Activated naive CD8-positive, alpha-beta T cell treated with anti-CD3 and anti-CD28 coated beads, Interleukin-2, amount 50 U/mL, for 16 hours (primary cell): ENCODE data around the gene ZMYND8.
"Not testable (repeated sequence)": the region's sequence is repeated elsewhere in the genome, so short reads cannot be mapped to it uniquely, and the experiment has no call there.

ENCODE experiments used
- DNase-seq: peaks from one replicate; pipeline ENCODE4 v3.0.0-alpha.2; 2020; ENCODE audit warnings: low read depth, low spot score

The ZMYND8 gene

GRCh38 chr20:47356526-47357295 lies at the start of gene ZMYND8:
TSS of gene ZMYND8 (minus strand) at chr20:47356699. CDS start at chr20:47356670, 29 bp downstream.
- DNase-seq, result peak; percentile 83

- no peak for DNase-seq
Observed at GRCh38 chr20:47405775-47406325, 49.4 kb upstream of the ZMYND8 start.

GRCh38 chr20:47400685-47401084 lies 44.2 kb upstream of the ZMYND8 start:
- DNase-seq, result no peak

DNA sequence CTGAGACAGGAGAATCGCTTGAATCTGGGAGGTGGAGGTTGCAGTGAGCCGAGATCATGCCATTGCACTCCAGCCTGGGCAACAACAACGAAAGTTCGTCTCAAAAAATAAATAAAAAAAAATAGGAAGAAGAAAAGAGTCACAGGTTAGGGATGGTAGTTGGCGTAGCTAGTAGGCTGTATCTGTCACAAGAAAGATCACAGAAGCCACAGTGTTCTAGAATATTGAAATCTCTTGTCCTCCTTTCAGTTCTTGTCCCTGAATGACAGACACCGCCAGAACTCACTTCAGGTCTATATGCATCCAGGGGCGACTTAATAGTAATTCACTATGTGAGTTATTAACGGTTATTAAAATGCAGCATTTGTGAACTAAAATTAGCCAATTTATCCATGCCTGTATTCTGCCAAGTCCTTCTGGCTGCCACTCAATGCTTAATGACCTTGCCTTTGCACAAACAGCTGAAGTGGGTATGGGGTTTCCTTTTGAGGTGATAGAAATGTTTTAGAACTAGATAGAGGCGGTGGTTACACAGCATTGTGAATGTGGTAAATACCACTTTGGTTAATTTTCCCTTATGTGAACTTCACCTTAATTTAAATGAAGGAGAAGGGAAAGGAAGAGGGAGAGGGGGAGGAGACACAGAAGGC lies 41.3 kb upstream of the ZMYND8 start:
- DNase-seq, result no peak

DNA sequence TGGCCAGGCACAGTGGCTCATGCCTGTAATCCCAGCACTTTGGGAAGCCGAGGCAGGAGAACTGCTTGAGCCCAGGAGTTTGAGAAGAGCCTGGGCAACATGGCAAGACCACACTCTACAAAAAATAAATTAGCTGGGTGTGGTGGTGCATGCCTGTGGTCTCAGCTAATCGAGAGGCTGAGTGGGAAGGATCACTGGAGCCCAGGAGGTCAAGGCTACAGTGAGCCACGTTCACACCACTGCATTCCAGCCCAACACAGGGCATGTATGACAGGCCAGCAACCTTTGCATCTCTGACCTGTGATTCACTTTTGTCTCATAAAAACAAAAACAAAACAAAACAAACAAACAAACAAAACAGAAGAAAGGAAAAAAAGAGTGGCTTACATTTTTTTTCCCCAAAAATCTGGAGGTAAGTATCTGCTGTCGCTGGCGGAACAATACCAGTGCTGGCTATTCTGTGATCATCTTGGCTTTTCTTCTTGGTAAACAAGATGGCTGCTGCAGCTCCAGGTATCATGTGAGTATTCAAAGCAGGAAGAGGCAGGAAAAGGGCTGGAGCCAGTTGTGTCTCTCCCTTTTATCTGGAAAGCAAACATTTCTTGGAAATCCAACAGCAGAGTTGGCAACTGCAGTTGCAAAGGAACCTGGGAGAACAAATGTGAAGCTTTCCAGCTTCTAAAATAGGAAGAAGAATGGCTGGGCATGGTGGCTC lies 40.4 kb upstream of the ZMYND8 start:
- no peak for DNase-seq

DNA sequence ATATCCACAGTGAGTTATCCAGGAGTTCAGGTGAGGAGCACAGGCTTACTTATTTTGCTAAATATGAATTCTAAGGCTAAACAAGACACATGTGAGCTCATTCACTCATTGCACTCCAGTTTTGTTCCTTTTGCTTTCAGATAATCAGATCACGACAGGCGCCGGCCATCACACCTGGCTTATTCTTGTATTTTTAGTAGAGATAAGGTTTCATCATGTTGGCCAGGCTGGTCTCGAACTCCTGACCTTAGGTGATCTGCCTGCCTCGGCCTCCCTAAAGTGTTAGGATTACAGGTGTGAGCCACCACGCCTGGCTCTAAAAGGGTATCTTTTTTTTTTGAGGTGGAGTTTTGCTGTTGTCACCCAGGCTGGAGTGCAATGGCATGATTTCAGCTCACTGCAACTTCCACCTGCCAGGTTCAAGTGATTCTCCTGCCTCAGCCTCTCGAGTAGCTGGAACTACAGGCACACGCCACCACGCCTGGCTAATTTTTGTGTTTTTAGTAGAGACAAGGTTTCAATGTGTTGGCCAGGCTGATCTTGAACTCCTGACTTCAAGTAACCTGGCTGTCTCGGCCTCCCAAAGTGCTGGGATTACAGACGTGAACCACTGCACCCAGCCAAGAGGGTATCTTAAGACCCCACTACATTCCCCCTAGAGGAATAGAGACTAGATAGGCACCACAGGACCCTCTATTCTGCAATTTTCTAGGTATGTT lies 37.5 kb upstream of the ZMYND8 start:
- DNase-seq, result not testable (repeated sequence)

DNA sequence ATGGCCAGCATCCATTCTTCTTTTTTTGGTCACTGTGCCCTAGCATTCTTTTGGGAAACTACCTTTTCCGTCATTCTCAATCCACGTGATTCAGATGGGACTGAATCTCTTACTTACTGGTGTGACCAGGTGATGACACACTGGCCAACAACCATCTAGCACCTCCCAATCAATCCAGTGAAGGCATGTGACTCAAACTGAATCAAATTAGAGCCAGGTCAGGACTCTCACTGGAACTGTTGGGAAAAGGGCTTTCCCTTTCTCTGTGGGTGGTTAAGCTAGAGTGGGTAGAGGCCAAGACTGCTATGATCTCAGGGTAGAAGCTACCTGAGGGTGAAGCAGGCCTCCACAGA lies 36.2 kb upstream of the ZMYND8 start:
- no peak for DNase-seq

DNA sequence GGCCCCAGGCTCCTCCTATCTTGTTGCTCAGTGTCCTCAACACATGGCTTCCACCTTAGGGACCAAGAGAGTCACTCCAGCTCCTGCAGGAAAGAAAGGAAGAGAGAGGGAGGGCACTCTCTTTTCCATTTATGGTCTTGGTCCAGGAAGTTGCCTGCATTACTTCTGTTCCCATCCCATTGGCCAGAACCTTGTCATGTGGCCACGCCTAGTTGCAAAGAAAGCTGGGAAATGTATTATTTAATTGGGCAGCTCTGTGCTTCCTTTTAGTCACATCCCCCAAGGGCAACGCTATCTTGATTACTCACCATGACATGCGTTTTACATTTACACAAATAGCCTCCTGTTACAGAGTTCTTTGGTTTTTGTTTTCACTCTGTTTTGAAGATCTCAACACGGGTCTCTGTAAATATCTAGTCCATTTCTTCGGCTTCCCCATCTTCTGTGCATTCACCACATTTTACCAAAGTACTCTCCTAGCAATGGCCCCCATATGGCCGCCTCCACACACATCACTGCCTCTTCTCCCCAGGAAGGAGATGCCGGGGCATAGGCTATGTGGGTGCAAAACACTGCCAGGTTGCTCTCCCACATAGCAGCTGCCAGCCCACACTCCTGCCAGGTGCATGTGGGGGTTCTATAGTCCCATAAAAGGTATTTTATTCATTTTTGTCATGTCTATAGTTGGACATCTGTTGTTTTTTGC lies 35.7 kb upstream of the ZMYND8 start:
- no peak for DNase-seq

GRCh38 chr20:47391276-47392010 lies 34.9 kb upstream of the ZMYND8 start:
- no peak for DNase-seq

DNA sequence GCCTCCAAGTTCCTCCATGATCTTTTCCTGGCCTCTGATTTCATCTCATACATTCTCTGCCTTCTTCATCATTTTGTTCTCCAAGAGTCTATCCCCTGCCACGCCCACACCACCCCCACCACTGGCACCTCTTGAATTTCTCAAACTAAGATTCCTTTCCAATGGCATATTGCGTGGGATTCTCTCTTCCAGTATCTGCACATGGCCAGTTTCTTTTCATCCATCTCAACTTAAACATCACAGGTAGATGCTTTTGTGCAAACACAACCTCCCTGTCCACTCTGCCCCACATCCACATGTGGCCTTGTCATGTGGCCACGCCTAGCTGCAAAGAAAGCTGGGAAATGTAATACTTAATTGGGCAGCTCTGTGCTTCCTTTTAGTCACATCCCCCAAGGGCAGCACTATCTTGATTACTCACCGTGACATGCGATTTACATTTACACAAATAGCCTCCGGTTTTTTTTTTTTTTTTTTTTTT lies 33.4 kb upstream of the ZMYND8 start:
- DNase-seq, result no peak

- DNase-seq, result not testable (repeated sequence)
Observed at GRCh38 chr20:47385968-47386367, 29.5 kb upstream of the ZMYND8 start.

GRCh38 chr20:47382746-47383415 lies 26.4 kb upstream of the ZMYND8 start:
- no peak for DNase-seq

DNA sequence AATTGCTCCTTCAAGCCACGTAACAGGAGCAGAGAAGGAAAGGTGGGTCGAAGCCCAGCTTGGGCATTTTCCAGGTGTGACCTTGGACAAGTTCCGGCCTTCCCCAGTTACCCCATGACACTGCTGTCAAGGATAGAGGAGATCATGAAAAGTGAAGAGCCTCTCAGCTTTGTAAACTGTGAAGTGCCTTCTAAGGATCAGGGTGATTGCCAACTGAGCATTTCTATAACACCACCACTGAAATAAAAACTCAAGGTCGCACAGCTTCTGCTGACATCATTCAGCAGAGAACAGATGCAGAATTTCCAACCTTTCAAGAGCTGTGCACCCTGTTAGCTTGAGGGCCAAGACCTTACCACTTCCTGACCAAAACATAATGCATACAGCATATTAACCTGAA lies 24.0 kb upstream of the ZMYND8 start:
- no peak for DNase-seq

GRCh38 chr20:47379433-47380150 lies 23.1 kb upstream of the ZMYND8 start:
- DNase-seq, result no peak

GRCh38 chr20:47377122-47377722 lies 20.7 kb upstream of the ZMYND8 start:
- no peak for DNase-seq

DNA sequence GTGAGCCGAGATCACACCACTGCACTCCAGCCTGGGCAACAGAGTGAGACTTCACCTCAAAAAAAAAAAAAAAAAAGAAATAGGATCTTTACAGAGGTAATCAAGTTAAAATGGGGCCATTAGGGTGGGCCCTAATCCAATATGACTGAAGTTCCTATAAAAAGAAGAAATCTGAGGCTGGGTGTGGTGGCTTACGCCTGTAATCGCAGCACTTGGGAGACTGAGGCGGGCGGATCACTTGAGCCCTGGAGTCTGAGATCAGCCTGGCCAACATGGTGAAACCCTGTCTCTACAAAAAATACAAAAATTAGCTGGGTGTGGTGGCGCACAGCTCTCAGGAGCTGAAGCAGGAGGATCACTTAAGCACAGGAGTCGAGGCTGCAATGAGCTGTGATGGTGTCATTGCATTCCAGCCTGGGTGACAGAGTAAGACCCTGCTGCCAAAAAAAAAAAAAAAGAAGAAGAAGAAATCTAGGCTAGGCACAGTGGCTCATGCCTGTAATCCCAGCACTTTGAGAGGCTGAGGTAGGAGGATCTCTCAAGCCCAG lies 19.7 kb upstream of the ZMYND8 start:
- not testable (repeated sequence) for DNase-seq

DNA sequence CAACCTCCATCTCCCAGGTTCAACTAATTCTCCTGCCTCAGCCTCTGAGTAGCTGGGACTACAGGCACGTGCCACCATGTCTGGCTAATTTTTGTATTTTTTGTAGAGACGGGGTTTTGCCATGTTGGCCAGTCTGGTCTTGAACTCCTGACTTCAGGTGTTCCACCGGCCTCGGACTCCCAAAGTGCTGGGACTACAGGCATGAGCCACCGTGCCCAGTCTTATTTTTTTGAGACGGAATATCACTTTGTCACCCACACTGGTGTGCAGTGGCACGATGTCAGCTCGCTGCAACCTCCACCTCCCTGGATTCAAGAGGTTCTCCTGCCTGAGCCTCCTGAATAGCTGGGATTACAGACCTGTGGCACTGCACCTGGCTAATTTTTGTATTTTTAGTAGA lies 17.6 kb upstream of the ZMYND8 start:
- DNase-seq, result not testable (repeated sequence)

DNA sequence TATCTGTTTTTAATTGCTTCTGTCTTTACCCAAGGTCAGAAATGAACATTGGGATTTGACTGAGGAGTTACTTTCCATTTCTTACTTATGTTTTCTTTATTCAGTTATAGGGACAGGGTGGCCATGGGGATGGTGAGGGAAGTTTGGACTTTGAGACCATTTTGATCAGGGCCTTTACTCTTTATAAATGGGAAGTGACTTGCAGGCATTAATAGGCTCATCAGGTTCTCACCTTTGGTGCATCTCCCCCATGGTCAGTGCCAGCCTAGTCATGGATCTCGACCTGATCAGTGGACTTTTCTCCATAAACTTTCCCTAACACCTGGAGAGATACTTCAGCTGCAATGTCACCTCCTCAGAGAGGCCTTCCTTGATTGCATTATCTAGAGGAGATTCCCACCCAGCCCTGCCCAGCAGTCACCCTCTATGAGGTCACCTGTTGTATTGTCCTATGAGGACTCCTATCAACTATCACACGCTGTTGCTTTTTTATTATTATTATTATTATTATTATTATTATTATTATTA lies 16.8 kb upstream of the ZMYND8 start:
- no peak for DNase-seq
